Progenitor cell of endocrine pancreas (in vitro differentiated cells): ENCODE data around the gene TPRA1. TPM values are rescaled to one million over a fixed set of nuclear protein-coding genes. Genes with fewer than 3 reads are reported as not detected.

Source experiments
- DNase-seq: peaks from one replicate; pipeline ENCODE4 v3.0.0; 2021; ENCODE audit warnings: low spot score; ENCODE audit not compliant: unreplicated experiment
- H3K27ac Mint-ChIP-seq: 2 replicates; pipeline ENCODE4 v1.8.0; 2021; ENCODE audit warnings: mild to moderate bottlenecking, moderate library complexity, mixed read lengths
- H3K27me3 Mint-ChIP-seq: 2 replicates; pipeline ENCODE4 v1.8.0; 2021; ENCODE audit warnings: mixed read lengths
- H3K36me3 Mint-ChIP-seq: 2 replicates; pipeline ENCODE4 v1.8.0; 2022; ENCODE audit warnings: mixed read lengths; ENCODE audit not compliant: insufficient read depth
- H3K4me1 Mint-ChIP-seq: 2 replicates; pipeline ENCODE4 v1.8.0; 2021; ENCODE audit warnings: low read depth, mixed read lengths
- H3K4me3 Mint-ChIP-seq: 2 replicates; pipeline ENCODE4 v1.8.0; 2021; ENCODE audit warnings: low read depth, mild to moderate bottlenecking, moderate library complexity, mixed read lengths
- H3K9me3 Mint-ChIP-seq: 2 replicates; pipeline ENCODE4 v1.8.0; 2021; ENCODE audit warnings: low read depth, mixed read lengths
- total RNA-seq: library from RNA; stranded (reverse); gene quantifications from 2 replicates; pipeline ENCODE4 v1.2.1, GENCODE V29; 2021
- TF ChIP-seq, protein P1 (sequence below): fragments of 200-600 bp; sonication (generic); IDR thresholded peaks from one replicate; pipeline ENCODE4 v1.5.0; 2021; ENCODE audit warnings: antibody characterized with exemption, mild to moderate bottlenecking; ENCODE audit not compliant: unreplicated experiment

The TPRA1 gene
- total RNA-seq, 1 donor from 2014 or later: 25.1 TPM

DNA sequence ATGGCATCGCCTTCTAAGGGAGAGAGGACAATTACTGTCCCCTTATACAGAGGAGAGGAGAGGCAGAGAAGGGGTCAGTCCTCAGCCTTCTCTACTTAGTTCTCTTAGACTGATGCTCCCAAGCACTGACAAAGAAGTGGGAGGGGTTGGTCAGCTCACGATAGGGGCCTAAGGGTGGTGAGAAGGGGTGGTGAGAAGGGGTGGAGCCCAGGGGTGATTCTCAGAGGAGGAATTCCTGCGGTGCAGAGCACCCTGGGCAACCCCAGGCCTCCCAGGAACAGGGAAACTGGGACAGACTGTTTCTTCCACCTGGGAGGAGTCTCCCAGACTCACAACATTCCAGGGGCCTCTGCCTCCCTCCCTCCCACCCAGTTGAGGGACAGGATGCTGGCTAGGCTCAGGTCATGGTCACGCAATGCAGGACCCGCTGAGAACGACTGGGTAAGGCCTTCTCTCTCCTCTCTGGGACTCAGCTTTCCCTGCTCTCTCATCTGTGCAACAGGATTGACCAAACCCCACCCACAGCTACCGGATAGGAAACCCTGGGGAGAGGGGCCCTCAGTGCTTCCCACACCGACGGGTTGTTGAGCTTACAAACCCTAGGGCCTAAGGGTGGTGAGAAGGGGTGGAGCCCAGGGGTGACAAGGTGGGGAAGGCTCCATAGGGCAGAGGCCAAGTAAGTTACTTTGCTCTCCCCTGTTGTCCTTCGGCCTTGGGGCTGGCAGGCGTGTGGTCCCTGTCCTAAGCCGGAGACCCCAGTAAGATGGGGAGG is 1.5 kb downstream of the TPRA1 start:
- H3K4me3 Mint-ChIP-seq: peak overlapping the region; percentile 83
- H3K36me3 Mint-ChIP-seq: no peaks in the 10 kb centered on the region
- DNase-seq: no peak
- TF ChIP-seq, protein P1, sequence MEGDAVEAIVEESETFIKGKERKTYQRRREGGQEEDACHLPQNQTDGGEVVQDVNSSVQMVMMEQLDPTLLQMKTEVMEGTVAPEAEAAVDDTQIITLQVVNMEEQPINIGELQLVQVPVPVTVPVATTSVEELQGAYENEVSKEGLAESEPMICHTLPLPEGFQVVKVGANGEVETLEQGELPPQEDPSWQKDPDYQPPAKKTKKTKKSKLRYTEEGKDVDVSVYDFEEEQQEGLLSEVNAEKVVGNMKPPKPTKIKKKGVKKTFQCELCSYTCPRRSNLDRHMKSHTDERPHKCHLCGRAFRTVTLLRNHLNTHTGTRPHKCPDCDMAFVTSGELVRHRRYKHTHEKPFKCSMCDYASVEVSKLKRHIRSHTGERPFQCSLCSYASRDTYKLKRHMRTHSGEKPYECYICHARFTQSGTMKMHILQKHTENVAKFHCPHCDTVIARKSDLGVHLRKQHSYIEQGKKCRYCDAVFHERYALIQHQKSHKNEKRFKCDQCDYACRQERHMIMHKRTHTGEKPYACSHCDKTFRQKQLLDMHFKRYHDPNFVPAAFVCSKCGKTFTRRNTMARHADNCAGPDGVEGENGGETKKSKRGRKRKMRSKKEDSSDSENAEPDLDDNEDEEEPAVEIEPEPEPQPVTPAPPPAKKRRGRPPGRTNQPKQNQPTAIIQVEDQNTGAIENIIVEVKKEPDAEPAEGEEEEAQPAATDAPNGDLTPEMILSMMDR: no peak
- H3K27me3 Mint-ChIP-seq: peaks cover 3% of the 10 kb centered on the region
- H3K4me1 Mint-ChIP-seq: peaks cover 16% of the 10 kb centered on the region
- no peaks in the 10 kb centered on the region for H3K9me3 Mint-ChIP-seq
- H3K27ac Mint-ChIP-seq: no peak overlapping the region

- Mint-ChIP-seq H3K27ac (no peak overlapping the region), H3K36me3 (no peaks in the 10 kb centered on the region), H3K27me3 (peaks cover 1% of the 10 kb centered on the region), H3K9me3 (no peaks in the 10 kb centered on the region), H3K4me3 (no peak overlapping the region), H3K4me1 (peaks cover 16% of the 10 kb centered on the region)
- DNase-seq: no peak
- TF ChIP-seq, protein P1: no peak
These were observed 2.7 kb downstream of the TPRA1 start for GRCh38 chr3:127587876-127588275.

- DNase-seq: no peak
- no peak overlapping the region for H3K27ac Mint-ChIP-seq
- no peak overlapping the region for H3K4me3 Mint-ChIP-seq
- no peaks in the 10 kb centered on the region for H3K27me3 Mint-ChIP-seq
- H3K36me3 Mint-ChIP-seq: no peaks in the 10 kb centered on the region
- no peaks in the 10 kb centered on the region for H3K9me3 Mint-ChIP-seq
- H3K4me1 Mint-ChIP-seq: peaks cover 11% of the 10 kb centered on the region
- TF ChIP-seq, protein P1: no peak
These were observed 4.6 kb downstream of the TPRA1 start for GRCh38 chr3:127585813-127586413.

GRCh38 chr3:127585163-127585812 is 5.2 kb downstream of the TPRA1 start:
- no peaks in the 10 kb centered on the region for H3K27me3 Mint-ChIP-seq
- peaks cover 9% of the 10 kb centered on the region for H3K4me1 Mint-ChIP-seq
- TF ChIP-seq, protein P1: no peak
- no peaks in the 10 kb centered on the region for H3K9me3 Mint-ChIP-seq
- no peak overlapping the region for H3K27ac Mint-ChIP-seq
- no peaks in the 10 kb centered on the region for H3K36me3 Mint-ChIP-seq
- DNase-seq: no peak
- no peak overlapping the region for H3K4me3 Mint-ChIP-seq

GRCh38 chr3:127584734-127585133 is 5.8 kb downstream of the TPRA1 start:
- H3K27ac Mint-ChIP-seq: no peak overlapping the region
- no peaks in the 10 kb centered on the region for H3K9me3 Mint-ChIP-seq
- no peak overlapping the region for H3K4me3 Mint-ChIP-seq
- no peaks in the 10 kb centered on the region for H3K27me3 Mint-ChIP-seq
- DNase-seq: no peak
- no peaks in the 10 kb centered on the region for H3K36me3 Mint-ChIP-seq
- H3K4me1 Mint-ChIP-seq: peaks cover 9% of the 10 kb centered on the region
- TF ChIP-seq, protein P1: no peak
